Psoas muscle (tissue), 8 donors: Measurements from ENCODE around the gene MAPK13. TPM values are rescaled to one million over a fixed set of nuclear protein-coding genes. Genes with fewer than 3 reads are reported as not detected.

Experiments used
- ATAC-seq, 4 donors: fragments of 200-7000 bp; cut with Tn5 transposase; one replicate each; pipeline ENCODE4 v1.9.1; 2020; ENCODE audit warnings: moderate library complexity in 3 of 4, mild to moderate bottlenecking in 2 of 4
- DNase-seq, 2 donors: peaks; one replicate each; pipeline ENCODE4 v3.0.0-alpha.2; 2020
- H3K27ac ChIP-seq: fragments of 200-600 bp; one replicate; pipeline ENCODE4 v1.8.0; 2022
- H3K27me3 ChIP-seq, 3 donors: fragments of 200-600 bp in 1 of 3; one replicate each; pipeline versions ENCODE4 v1.6.1 to v1.8.0; 2013 to 2022; ENCODE audit warnings: low read length in 2 of 3, mild to moderate bottlenecking in 2 of 3, moderate library complexity in 1 of 3; ENCODE audit not compliant: insufficient read depth in 3 of 3
- H3K36me3 ChIP-seq, 2 donors: fragments of 200-600 bp in 1 of 2; one replicate each; pipeline versions ENCODE4 v1.6.1 to v1.8.0; 2013 to 2022; ENCODE audit warnings: low read depth in 1 of 2, mild to moderate bottlenecking in 1 of 2, moderate library complexity in 1 of 2; ENCODE audit not compliant: insufficient read depth in 1 of 2
- H3K4me1 ChIP-seq: fragments of 200-600 bp; one replicate; pipeline ENCODE4 v1.8.0; 2022
- H3K4me3 ChIP-seq: fragments of 200-600 bp; one replicate; pipeline ENCODE4 v1.8.0; 2022; ENCODE audit warnings: mild to moderate bottlenecking
- H3K9me3 ChIP-seq: fragments of 200-600 bp; one replicate; pipeline ENCODE4 v1.8.0; 2022
- WGBS, 3 donors: extraction: QIAGEN DNeasy Blood & Tissue Kit; methylation state at CpG; one replicate each; pipeline versions ENCODE4 v1.1.6 to v1.1.7; 2013; 5-methylcytosine and 5-hydroxymethylcytosine counted together
- intact Hi-C, 2 donors: fragments of 100-400 bp; cut with DNase I; formaldehyde crosslinking; loops; one replicate each; pipeline versions ENCODE4 v1.11.0 to v1.14.2; 2022
- polyA plus RNA-seq, 3 donors: library from polyadenylated mRNA; stranded (reverse); fragments of 200-250 nt; gene quantifications; one replicate each; pipeline ENCODE4 v1.2.3, GENCODE V29; 2013
- total RNA-seq, 4 donors: library from RNA; stranded (reverse); fragmentation: NEBNext Ultra II Directional in 2 of 4; extraction: Animal tissue kit (Norgen Biotek cat#: 25700) in 2 of 4; gene quantifications; one replicate each; pipeline versions ENCODE4 v1.2.1 to v1.2.4, GENCODE V29; 2021 to 2023
- TF ChIP-seq, protein P1 (sequence below): fragments of 200-600 bp; IDR thresholded peaks from one replicate; pipeline ENCODE4 v1.8.0; 2022; ENCODE audit warnings: antibody characterized with exemption
- donor health status: healthy with polysubstance abuse.
- donor health status: DM: no; HTN: no; CAD: no; lungs with moderate emphysema.
- donor health status: Bipolar disorder and iron deficiency.
- donor health status: healthy.
- donor health status: DM: yes; HTN: yes; CAD: no.
- donor health status: DM: no; HTN: no; CAD: no.
- donor health status: DM: no; HTN: no; CAD: no.
- donor health status: DM: yes; HTN: yes; CAD: no.

The MAPK13 gene
- total and polyA plus RNA-seq, 7 donors: 0.49 to 4.0 (median 1.6) TPM

DNA sequence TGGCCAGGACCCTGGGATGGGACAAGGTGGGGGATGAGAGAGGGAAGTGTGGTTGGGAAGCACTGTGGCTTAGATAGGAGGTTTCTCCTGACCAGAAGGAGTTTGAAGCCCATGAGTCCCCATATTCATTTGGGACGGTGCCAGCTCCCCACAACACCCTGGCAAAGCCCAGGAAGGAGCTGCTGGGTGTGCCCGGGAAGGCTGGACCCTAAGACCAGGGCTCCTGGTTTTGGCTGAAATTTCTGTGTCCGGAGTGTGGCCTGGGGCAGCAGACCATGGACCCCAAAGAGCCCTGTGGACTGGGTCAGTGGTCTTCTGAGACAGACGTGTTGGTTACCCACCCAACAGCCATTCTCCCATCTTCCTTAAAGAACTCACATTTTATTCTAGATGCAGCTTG is 15.2 kb downstream of the MAPK13 start:
- whole genome bisulfite sequencing, 3 donors: 64 to 72% (median 69%) methylated on average over 4 of the region's 4 CpGs
- intact Hi-C loops: no loop called here
- H3K9me3 ChIP-seq: no peaks in the 10 kb centered on the region
- H3K27me3 ChIP-seq: no peaks in the 10 kb centered on the region
- H3K36me3 ChIP-seq: no peaks in the 10 kb centered on the region
- peaks cover 2% of the 10 kb centered on the region for H3K4me1 ChIP-seq
- ATAC-seq (no peak), DNase-seq (no peak)
- TF ChIP-seq, protein P1, sequence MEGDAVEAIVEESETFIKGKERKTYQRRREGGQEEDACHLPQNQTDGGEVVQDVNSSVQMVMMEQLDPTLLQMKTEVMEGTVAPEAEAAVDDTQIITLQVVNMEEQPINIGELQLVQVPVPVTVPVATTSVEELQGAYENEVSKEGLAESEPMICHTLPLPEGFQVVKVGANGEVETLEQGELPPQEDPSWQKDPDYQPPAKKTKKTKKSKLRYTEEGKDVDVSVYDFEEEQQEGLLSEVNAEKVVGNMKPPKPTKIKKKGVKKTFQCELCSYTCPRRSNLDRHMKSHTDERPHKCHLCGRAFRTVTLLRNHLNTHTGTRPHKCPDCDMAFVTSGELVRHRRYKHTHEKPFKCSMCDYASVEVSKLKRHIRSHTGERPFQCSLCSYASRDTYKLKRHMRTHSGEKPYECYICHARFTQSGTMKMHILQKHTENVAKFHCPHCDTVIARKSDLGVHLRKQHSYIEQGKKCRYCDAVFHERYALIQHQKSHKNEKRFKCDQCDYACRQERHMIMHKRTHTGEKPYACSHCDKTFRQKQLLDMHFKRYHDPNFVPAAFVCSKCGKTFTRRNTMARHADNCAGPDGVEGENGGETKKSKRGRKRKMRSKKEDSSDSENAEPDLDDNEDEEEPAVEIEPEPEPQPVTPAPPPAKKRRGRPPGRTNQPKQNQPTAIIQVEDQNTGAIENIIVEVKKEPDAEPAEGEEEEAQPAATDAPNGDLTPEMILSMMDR: no peak
- H3K27ac ChIP-seq: no peak overlapping the region
- no peak overlapping the region for H3K4me3 ChIP-seq

DNA sequence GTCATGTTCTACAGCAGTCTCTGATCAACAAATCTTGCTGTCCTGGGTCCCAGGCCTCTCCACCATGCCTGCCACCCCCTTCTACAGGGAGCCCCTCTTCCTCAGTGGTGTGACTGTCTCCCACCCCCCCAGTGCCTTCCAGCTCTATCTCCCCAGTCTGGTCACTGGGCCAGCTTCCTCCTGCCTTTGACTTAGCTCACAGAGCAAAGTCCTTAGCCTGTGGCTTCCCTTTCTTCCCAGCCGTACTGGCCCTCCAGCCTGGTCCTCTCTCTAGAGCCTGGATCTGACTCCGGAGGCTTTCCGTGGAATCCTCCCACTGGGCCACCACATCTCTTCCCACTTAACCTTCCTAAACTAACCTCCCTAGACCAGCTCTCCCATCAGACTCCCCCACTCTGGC is 17.0 kb downstream of the MAPK13 start:
- Histone ChIP-seq H3K27ac (no peak overlapping the region), H3K27me3 (no peaks in the 10 kb centered on the region), H3K36me3 (no peaks in the 10 kb centered on the region), H3K4me3 (no peak overlapping the region), H3K9me3 (no peaks in the 10 kb centered on the region), H3K4me1 (no peaks in the 10 kb centered on the region)
- ATAC-seq (no peak), DNase-seq (no peak)
- TF ChIP-seq, protein P1: no peak
- intact Hi-C loops: no loop called here
- WGBS, 3 donors: 86 to 97% (median 95%) methylated on average over 3 of the region's 3 CpGs

DNA sequence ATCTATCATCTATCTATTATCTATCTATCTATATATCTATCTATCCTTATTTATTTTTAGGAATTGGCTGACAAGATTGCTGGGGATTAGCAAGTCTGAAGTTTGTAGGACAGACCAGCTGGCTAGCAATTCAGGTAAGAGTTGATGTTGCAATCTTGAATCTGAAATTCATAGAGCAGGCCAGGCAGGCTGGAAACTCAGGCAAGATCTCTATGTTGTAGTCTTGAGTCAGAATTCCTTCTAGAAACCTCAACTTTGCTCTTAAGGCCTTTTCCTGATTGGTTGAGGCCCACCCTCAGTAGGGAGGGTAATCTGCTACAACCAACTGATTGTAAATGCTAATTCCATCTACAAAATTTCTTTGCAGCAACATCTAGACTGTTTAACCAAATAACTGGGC is 19.2 kb downstream of the MAPK13 start:
- TF ChIP-seq, protein P1: no peak
- Histone ChIP-seq H3K4me1 (no peaks in the 10 kb centered on the region), H3K27ac (no peak overlapping the region)

DNA sequence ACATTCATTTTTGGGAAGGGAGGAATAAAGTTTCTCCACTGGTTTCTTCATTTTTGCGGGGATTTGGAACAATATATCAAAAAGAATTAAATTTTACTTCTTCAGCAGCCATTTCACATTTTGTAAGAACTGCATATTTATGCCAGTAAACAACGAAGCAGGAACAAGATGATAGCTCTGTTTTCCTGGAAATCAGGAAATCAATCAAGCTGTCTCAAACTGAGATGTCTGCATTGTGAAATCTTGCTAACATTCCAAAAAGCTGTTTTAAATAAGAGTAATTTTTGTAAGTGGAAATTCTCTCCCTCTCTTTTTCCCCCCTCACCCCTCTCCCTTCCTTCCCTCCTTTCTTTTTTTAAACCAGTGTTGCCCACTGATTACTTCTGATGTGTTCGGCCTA is 20.0 kb downstream of the MAPK13 start:
- intact Hi-C loops: no loop called here
- Histone ChIP-seq H3K4me1 (no peaks in the 10 kb centered on the region), H3K27me3 (no peaks in the 10 kb centered on the region), H3K9me3 (no peaks in the 10 kb centered on the region), H3K36me3 (no peaks in the 10 kb centered on the region), H3K4me3 (no peak overlapping the region), H3K27ac (no peak overlapping the region)
- no peak for DNase-seq
- 60 to 75% (median 67%) methylated on average over 3 of the region's 3 CpGs for WGBS, 3 donors
- TF ChIP-seq, protein P1: no peak
- peak in 1 of 4 donors; percentile 50 for ATAC-seq

More for the DNA sequence above, 19.2 kb downstream of the MAPK13 start:
- Histone ChIP-seq H3K36me3 (no peaks in the 10 kb centered on the region), H3K27me3 (no peaks in the 10 kb centered on the region), H3K9me3 (no peaks in the 10 kb centered on the region), H3K4me3 (no peak overlapping the region)
- no peak for DNase-seq
- peak in 2 of 4 donors; percentile 57 to 63 for ATAC-seq
- intact Hi-C loops: no loop called here

DNA sequence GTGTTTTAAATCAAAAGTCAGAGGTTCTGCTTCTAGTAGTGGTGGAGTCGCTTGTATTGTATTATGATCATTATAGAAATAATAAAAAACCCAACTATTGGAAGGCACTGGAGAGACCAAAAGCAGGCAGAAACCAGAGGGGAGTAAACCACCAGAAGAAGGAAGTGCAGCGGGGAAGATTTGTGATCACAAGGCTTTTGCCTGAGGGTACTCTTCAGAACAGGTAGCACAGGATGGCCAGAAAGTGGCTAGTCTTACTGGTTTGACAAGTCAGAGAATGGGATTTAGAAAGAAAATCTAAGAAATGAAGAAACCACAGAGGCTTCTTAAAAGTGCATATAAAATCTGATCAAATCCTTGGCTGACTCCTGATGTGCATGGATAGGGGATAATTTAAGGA is 24.0 kb downstream of the MAPK13 start:
- 90 to 97% (median 96%) methylated on average over 2 of the region's 2 CpGs for WGBS, 3 donors
- intact Hi-C loops: no loop called here
- no peaks in the 10 kb centered on the region for H3K9me3 ChIP-seq
- ATAC-seq (no peak), DNase-seq (no peak)
- TF ChIP-seq, protein P1: no peak
- no peaks in the 10 kb centered on the region for H3K4me1 ChIP-seq
- H3K27me3 ChIP-seq: no peaks in the 10 kb centered on the region
- no peak overlapping the region for H3K4me3 ChIP-seq
- H3K36me3 ChIP-seq: no peaks in the 10 kb centered on the region
- no peak overlapping the region for H3K27ac ChIP-seq
